ENCODE data around the gene HRH3.

- TF ChIP-seq CTCF (IDR thresholded peaks at IDR 0.05; ENCODE audit: low read depth, low read length, poor library complexity, severe bottlenecking) (no peak), EZH2phosphoT487 (IDR thresholded peaks at IDR 0.05; ENCODE audit: borderline replicate concordance, low read length) (no peak)
Measured at GRCh38 chr20:62167474-62167873, 52.6 kb downstream of the HRH3 start.
